GM21526 (cell line): ENCODE results near the gene USP32.

Experiments used
- ATAC-seq: cut with Tn5 transposase; IDR thresholded peaks from one replicate; pipeline ENCODE4 v1.9.1; 2021; ENCODE audit warnings: moderate library complexity; ENCODE audit not compliant: unreplicated experiment, low FRiP score

USP32 gene

GRCh38 chr17:60305141-60305540 is 86.8 kb downstream of the USP32 start:
- ATAC-seq, result peak; percentile 75

- no peak for ATAC-seq
Measured at GRCh38 chr17:60304502-60304901, 87.4 kb downstream of the USP32 start.

DNA sequence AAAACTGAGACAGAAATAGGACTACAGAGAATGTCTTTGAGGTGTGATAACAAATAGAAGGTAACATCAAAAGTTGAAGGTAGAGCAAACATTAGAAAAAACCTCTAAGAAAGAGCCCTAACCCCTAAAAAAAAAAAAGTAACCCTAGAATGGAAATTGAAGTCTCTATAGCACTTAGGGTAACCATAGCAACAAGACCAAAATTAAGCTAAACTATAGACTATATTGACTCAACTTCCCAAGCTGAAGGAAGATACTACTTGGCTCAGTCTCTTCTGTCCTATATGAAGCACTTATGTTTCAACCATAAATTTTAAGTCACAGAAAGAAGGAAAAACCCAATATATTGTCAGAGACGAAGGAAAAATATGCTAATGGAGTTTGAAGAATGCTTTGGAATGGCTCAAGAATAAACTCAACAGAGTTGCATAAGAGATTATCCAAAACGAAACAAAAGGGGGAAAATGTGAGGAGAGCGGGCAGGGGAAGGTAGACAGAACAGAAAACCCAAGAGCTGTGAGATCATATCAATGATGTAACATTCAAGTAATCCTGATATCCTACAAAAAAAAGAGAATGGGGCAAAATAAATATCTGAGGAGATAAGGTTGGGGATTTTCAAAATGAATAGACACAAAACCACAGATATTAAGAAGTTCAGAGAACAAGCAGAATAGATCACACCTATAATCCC is 88.4 kb downstream of the USP32 start:
- ATAC-seq, result no peak

DNA sequence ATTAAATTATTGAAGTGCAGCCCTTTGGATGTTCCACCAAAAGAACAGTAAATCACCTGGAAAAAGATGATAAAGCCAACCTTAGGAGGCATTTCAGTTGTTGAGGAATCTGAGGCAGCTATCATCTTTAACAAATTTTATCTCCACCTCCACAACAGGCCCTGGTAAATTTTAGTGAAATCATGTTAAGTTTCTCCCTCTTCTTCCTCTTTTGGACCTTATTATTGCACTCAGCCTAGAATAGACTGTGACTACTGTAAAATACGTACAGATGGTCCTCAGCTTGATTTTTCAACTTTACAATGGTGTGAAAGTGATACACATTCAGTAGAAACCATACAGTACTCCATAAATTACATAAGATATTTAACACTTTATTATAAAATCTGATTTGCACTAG is 90.3 kb downstream of the USP32 start:
- ATAC-seq, result no peak

GRCh38 chr17:60300949-60301348 is 91.0 kb downstream of the USP32 start:
- ATAC-seq, result no peak

DNA sequence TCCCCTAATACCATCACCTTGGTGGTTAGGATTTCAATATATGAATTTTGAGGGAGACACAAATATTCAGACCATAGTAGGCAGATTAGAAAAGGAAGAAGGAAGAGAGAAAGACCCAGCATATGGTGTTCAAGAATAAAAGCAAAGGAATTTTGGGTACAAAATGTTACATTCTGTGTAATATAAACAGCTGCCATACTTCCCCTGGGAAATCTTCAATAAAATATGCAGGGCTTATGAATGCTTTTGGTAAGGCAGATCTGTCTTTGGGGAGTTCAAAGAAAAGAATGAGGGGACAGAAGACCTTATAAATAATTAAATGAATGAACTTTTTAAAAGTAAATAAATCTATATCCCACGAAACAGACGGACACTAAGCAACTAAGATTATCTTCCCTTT is 91.9 kb downstream of the USP32 start:
- no peak for ATAC-seq

DNA sequence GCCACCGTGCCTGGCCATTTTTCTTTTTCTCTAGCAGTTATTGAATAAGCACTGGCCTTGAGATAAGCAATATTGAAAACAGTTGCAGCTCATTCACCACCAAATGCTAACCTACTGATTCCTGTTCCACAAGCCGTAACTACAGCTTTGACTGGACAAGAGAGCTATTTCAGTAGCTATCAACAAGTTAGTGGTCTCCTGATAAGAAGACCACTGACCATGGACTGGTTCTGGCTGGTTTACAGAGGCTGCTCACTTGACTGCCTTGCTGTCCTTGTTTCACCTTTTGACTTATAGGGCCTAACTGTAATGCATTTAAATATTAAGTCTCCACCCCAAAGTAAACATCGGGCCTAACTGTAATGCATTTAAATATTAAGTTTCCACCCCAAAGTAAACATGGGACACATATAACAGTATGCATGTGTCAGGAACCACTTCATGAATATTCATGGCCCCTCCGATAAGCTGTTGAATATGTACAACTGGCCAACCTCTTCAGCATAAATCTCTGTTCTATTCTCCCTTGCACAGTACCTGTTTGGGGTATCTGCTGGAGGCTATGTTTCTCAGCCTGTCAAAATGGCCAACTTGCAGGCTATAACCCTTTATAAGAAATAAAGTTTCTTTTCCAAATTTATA is 94.1 kb downstream of the USP32 start:
- no peak for ATAC-seq

DNA sequence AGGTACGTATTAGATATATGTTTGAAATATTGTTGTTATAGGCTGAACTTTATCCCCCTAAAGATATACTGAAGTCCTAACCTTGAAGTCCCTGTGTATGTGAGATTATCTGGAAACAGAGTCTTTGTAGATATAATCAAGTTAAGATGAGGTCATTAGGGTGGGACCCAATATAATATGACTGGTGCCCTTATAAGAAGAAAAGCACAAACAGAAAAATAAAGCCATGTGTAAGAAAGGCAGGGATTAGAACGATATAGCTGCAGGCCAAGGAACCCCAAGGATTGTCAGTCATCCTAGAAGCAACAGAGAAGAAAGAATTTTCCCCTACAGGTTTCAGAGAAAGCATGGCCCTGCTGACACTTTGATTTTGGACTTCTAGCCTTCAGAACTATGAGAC is 95.8 kb downstream of the USP32 start:
- no peak for ATAC-seq

GRCh38 chr17:60293580-60294335 is 98.2 kb downstream of the USP32 start:
- no peak for ATAC-seq

- no peak for ATAC-seq
Measured at GRCh38 chr17:60292697-60293096, 99.2 kb downstream of the USP32 start.

DNA sequence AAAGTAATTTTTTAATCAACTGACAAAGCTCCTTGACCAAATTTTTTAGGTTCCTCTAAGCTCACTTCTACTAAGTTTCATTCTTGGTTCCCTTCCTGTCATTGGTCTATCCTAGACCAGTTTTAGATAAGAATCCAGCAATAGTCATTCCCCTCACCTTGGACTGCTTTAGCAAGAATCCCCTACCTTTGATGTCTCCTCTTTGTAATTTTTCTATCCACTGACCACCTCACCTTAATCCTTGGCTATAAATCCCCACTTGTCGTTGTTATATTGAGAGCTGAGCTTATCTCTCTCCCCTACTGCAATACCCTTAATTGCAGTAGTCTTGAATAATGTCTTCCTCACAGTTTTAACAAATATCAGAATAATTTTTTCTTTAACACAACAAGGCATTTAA is 107.2 kb downstream of the USP32 start:
- no peak for ATAC-seq

GRCh38 chr17:60283816-60284215 is 108.1 kb downstream of the USP32 start:
- ATAC-seq, result no peak

DNA sequence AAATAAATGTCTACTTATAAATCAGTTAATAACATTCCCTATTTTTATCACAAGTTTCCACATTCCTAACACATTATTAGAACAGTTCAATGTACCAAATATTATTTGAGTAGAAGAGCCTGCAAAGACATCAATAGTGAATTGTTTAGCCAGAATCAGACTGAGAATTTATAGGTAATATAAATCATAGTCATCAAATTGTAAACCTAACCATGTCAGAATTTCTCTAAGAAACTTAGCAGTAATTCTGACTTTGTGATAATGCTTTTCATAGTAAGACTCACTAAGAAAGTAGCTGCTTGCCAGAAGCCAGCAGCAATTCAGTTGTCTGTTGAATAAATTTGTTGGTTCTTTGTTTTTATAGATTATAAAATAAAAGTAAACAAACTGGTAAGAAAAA is 111.3 kb downstream of the USP32 start:
- ATAC-seq, result no peak

- ATAC-seq, result no peak
Measured at GRCh38 chr17:60278237-60278636, 113.7 kb downstream of the USP32 start.

DNA sequence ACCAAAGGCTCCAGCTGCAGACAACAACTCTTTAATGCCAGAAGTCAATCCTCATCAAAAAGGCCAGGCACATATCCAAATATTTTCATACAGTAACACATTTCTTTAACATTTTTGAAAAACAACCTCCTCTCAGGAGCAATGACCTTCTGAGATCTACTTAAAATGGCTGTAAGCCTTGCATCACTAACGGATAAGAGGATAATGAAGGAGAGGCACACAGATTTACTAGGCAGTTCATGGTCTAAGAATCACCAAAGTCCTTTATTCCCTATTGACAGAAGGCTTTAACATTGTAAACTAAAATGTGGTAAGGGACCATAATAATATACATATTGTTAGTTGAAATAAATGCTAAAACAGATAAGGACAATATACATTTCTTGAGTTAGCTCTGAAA is 114.7 kb downstream of the USP32 start:
- no peak for ATAC-seq

GRCh38 chr17:60269417-60269816 is 122.5 kb downstream of the USP32 start:
- no peak for ATAC-seq

DNA sequence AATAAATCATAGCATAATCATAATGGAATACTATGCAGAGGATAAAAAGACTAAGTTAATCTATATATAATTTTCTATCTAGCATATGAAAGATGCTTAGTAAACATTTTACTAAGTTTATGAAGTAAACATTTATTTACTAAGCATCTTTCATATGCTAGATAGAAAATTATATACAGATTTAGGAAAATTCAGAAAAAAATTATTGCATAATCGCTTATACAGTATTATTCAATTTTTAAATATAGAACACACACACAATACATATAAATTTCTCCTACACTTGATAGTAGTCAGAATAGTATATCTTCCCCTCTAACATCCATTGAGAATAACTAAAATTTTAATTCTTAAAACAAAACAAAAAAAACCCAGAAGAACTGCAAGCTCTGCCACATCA is 131.4 kb downstream of the USP32 start:
- ATAC-seq, result no peak

DNA sequence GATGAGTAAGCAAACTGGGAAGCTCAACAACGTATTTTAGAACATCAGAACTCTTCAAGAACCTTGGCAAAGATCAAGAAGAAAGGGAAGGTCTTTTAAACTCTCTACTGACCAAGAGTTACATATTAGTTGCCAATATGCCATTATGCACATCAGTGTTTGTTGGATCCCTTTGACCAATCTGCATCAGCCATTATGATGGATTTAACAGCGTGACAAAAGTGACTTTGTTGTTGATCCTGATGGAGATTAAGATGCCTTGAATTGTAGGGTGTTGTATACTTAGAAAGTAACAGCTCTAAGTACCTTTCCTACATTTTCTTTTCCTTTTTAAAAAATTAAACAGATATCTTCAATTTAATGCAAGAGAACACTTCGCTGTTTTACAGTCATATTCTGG is 133.6 kb downstream of the USP32 start:
- ATAC-seq, result no peak

- no peak for ATAC-seq
Measured at GRCh38 chr17:60256174-60256573, 135.8 kb downstream of the USP32 start.

DNA sequence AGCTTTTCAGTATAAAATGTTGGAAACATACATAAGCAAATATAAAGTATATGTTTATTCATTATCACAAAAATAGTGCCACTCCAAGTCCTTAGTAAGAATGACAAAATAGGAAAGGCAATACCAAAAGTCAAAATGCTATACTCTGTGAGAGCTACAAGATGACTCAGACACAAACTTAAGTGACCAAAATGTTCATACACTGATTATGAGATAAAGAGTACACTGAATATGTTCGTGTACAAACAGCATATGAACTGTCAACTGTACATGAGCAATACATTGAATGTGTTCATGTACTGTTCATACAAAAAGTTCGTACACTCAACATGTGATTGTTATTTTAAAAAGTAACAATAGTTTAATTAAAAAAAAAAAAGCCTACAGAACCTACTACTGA is 138.9 kb downstream of the USP32 start:
- no peak for ATAC-seq

GRCh38 chr17:60252459-60252858 is 139.5 kb downstream of the USP32 start:
- ATAC-seq, result no peak
